Ureter (tissue), 1 donor: Measurements from ENCODE around the gene FNBP1. TPM values are rescaled to one million over a fixed set of nuclear protein-coding genes. Genes with fewer than 3 reads are reported as not detected.
"Not testable (repeated sequence)": the region's sequence is repeated elsewhere in the genome, so short reads cannot be mapped to it uniquely, and the experiment has no call there.

Source experiments
- DNase-seq: peaks from one replicate; pipeline ENCODE4 v3.0.0-alpha.2; 2020; ENCODE audit warnings: low spot score
- total RNA-seq: library from RNA; stranded (reverse); gene quantifications from one replicate; pipeline ENCODE4 v1.2.4, GENCODE V29; 2023
- donor health status: DM: yes; HTN: yes; CAD: no.

Gene FNBP1
- total RNA-seq, 1 donor from 2014 or later, result 71.7 TPM

- DNase-seq, result no peak
Observed at GRCh38 chr9:129994882-129995281, 48.1 kb downstream of the FNBP1 start.

- DNase-seq, result not testable (repeated sequence)
Observed at GRCh38 chr9:129991139-129991538, 51.9 kb downstream of the FNBP1 start.

- DNase-seq, result no peak
Observed at GRCh38 chr9:129990269-129991010, 52.5 kb downstream of the FNBP1 start.

GRCh38 chr9:129989740-129990139 lies 53.2 kb downstream of the FNBP1 start:
- DNase-seq, result no peak

- DNase-seq, result no peak
Observed at GRCh38 chr9:129989362-129989708, 53.7 kb downstream of the FNBP1 start.

- DNase-seq, result no peak
Observed at GRCh38 chr9:129988607-129989361, 54.2 kb downstream of the FNBP1 start.

GRCh38 chr9:129987941-129988340 lies 55.0 kb downstream of the FNBP1 start:
- DNase-seq, result no peak

- DNase-seq, result no peak
Observed at GRCh38 chr9:129987047-129987446, 55.9 kb downstream of the FNBP1 start.

GRCh38 chr9:129984589-129984988 lies 58.4 kb downstream of the FNBP1 start:
- not testable (repeated sequence) for DNase-seq

GRCh38 chr9:129983891-129984290 lies 59.1 kb downstream of the FNBP1 start:
- no peak for DNase-seq

GRCh38 chr9:129981180-129981907 lies 61.6 kb downstream of the FNBP1 start:
- no peak for DNase-seq

GRCh38 chr9:129980224-129980623 lies 62.8 kb downstream of the FNBP1 start:
- DNase-seq, result not testable (repeated sequence)

GRCh38 chr9:129979071-129979745 lies 63.8 kb downstream of the FNBP1 start:
- DNase-seq, result no peak

- no peak for DNase-seq
Observed at GRCh38 chr9:129972816-129973215, 70.2 kb downstream of the FNBP1 start.

GRCh38 chr9:129968690-129969485 lies 74.1 kb downstream of the FNBP1 start:
- no peak for DNase-seq

- no peak for DNase-seq
Observed at GRCh38 chr9:129964901-129965734, 77.9 kb downstream of the FNBP1 start.

GRCh38 chr9:129962889-129963703 lies 79.9 kb downstream of the FNBP1 start:
- peak; percentile 64 for DNase-seq

GRCh38 chr9:129962451-129962864 lies 80.5 kb downstream of the FNBP1 start:
- no peak for DNase-seq

GRCh38 chr9:129958796-129959195 lies 84.2 kb downstream of the FNBP1 start:
- DNase-seq, result no peak
